Epithelial cell of alveolus of lung (primary cell): ENCODE results near the gene C6orf136. TPM values are rescaled to one million over a fixed set of nuclear protein-coding genes. Genes with fewer than 3 reads are reported as not detected.

Source experiments
- total RNA-seq: library from RNA; depleted of rRNA; stranded (reverse); fragments of >200 nt; gene quantifications from 2 replicates; pipeline ENCODE4 v1.2.1, GENCODE V29; 2015

Gene C6orf136
- 7.6 and 9.7 TPM in 2 replicates for total RNA-seq

DNA sequence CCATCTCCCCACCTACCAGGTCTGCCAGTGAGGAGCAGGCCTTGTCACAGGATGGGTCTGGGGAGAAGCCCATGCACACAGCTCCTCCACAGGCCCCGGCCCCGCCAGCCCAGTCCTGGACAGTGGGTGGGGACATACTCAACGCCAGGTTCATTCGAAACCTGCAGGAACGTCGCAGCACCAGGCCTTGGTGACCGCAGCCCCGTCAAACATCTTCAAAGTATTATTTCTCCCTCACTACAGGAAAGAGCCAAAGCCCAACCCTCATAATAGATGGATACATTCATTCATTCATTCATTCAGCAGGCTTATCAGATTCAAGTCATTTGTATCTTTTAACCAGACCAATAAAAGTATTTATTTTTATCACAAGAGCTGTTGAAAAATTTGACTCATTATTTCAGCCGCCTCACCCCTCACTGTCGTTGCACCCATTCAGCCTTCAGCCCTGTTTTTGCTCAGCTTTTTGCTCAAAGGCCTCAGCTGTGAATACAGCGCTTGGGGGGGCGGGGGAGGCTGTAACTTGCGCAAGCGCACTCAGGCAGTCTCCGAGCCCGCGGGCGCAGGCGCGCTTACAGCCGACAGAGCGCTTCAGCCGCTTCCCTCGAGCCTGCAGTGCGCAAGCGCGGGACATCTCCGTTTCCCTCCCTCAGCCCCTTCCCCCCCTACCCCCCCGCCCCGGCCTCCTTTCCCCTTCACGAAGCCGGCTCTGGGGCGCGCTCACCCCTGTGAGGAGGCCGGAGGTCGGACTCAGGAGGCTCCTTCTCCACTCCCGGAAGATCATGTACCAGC, at the start of gene C6orf136:
C6orf136 (plus strand) TSS at position 684 of the 792 bp plus-strand sequence; CDS start at position 783, 99 bp downstream.

DNA sequence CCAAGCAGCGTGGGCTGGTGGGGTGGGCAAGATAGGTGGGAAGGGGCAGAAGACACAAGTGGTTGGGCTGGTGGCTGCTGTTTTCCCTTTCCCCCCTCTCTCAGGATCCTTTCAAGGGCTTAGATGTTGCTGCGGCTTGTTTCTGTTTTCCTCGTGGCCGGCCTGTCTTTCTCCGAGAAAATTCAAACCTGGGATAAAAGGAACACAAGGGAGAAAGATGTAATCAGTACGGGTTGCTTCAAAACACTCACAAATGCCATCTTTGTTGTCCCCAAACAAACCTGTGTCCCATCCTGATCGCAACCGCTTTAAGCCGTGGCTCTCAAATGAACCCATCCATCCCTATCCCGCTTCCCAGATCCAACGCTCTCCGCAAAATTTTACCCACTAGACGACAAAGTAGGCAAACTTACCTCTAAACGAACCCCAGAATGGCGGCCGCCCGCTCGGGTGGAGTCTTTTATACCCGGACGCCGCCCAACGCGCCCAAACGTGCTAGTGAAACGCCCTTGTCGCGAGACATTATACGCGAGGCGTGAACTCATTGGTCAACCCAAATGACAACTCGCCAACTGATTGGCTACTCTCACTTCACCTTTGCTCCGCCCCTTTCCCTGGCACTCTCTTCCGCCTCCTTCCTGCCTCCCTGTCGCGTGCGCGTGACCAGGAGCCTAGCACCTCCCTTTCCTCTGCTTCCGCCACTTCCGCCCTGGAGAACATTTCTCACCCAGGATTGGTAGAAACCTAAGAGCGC, 29.9 kb upstream of the C6orf136 start, which contains the start of gene PPP1R10:
PPP1R10 (minus strand) TSS at position 433 of the 754 bp plus-strand sequence. CDS start 7,299 bp downstream, outside the sequence.

GRCh38 chr6:30617565-30618269, 29.2 kb upstream of the C6orf136 start, which contains the start of gene MRPS18B:
MRPS18B (plus strand) TSS chr6:30617840; CDS start chr6:30617866, 26 bp downstream.

DNA sequence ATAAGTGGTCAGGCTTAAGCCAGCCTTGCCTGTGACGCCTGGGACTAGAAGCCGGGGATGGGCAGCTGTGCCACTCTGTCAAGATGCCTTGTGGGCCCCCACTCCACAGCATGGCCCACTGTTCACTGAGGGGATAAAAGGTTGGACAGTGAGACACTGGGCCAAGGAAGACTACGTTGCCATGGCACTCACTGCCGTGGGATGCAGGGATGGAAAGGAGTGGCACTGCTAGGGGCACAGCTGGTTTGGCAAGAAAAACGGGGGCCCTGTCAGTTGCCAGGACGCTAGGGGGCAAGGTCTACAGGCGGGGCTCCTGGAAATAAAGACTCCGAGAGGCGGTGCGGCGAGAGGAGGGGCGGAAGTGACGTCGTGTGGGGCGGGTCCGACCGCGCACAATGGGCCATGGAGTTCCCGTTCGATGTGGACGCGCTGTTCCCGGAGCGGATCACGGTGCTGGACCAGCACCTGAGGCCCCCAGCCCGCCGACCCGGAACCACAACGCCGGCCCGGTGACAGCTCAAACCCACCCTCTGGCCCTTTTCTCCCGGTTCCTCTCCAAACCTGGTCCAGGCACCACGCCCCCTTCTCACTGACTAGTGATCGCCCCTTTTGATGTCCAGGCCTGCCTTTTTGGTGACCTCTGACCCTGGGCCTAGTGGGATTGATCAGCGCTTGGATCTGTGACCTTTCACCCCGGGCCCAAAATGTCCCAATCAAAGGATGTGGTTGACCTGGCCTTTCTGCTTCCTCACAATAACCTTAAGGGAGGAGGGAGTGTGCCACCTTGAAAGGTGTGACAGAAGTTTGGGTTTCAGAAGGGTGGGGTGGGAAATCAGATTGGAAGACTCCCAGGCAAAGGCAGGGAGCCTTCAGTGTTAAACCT, 20.2 kb upstream of the C6orf136 start, which contains the start of gene ATAT1:
ATAT1 (plus strand) TSS at position 391 of the 883 bp plus-strand sequence.

DNA sequence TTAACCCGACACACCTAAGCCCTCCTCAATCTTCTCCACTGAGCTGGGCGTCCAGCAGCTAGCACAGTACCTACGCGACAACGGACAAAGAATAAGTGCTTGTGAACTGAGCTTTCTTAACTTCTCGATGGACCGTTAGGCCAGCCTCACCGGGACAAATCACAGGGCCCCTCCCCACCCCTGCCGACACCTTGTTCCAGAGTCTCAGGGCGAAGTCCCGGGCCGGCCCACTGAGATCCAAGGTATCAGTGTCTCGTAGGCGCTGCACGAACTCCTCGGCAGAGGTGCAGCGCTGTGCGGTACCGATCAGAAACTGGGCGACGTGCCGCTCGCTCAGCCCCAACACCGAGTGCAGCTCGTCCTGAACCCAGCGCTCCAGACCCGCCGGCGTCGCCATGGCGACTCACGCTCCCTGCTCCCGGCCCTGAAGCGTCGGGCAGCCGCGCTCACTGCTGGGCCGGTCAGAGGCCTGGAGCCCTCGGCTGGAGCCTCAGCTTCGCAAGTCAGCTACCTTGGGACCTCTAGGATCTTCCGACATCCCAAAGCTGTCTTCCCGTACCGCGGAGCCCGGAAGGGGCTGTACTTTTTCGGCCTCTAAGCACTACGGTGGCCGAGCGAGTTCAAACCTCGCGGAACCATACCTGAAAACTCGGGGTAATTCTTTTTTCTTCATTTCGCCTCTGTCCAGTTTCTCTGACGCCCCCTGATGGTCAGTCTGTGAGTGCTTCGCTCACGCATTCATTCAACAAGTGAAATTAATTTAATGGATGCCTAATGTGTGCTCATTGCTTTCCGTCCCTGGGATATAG, 25.7 kb downstream of the C6orf136 start, which contains the start of gene DHX16:
DHX16 (minus strand) TSS at position 562 of the 809 bp plus-strand sequence; CDS start at position 397, 165 bp downstream.

DNA sequence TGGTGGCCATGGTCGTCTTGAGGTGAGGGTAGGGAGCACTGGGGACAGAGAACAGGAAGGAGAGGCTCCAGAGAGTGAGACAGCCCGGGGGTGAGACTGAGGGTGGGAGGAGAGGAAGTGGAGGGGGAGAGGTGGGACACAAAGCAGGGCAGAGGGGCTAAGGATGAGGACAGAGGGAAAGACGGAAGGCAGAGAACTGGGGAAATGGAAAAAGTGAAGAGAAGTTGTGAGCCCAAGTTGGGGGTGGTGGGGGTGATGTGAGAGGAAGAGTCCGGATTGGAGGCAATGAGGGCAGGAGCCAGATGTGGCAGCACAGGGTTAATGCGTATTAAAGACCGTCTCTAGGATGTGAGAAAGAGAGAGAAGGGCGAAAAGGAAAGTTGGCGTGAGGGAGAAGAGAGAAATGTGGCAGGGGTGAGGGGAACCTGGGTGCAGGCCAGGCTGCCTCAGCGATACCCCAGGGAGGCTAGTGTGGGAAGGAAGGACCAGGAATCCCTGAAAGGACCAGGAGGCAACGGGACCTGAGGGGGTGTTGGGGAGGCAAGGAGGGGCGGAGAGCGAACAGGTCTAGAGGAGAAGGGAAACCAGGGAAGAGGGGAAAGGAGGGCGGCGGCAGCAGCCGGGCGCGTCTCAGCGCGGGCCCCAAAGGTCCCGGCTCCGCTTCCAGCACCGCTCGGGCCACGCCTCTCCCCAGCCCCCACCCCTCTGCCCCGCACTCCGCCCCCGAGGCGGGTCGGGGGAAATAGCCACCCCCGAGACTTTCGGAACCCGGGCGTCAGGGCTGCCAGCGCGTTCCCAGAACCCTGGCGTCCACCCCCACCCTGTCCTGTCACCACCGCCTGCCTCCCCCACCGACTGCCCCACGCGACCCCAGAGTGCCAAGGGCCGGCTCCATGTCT, 39.3 kb downstream of the C6orf136 start, which contains the start of gene PPP1R18:
PPP1R18 (minus strand) TSS at position 637 of the 899 bp plus-strand sequence; CDS start at position 10, 627 bp downstream.

GRCh38 chr6:30690403-30691207, 43.7 kb downstream of the C6orf136 start, which contains the start of gene NRM:
NRM (minus strand) TSS chr6:30690984; CDS start chr6:30690974, 10 bp downstream.

Other genes with a start within 250 kb of the C6orf136 start
- 140 and 208 TPM in 2 replicates for gene HLA-E, start 157.6 kb upstream of the C6orf136 start, total RNA-seq
- 33.7 and 55.1 TPM in 2 replicates for gene GNL1, start 90.6 kb upstream of the C6orf136 start, total RNA-seq
- gene PRR3, start 89.8 kb upstream of the C6orf136 start, total RNA-seq = 10.2 and 17.4 TPM in 2 replicates
- 31.8 and 33.6 TPM in 2 replicates for gene ABCF1, start 75.7 kb upstream of the C6orf136 start, total RNA-seq
- 19.9 and 59.6 TPM in 2 replicates for gene PPP1R10, start 29.9 kb upstream of the C6orf136 start, total RNA-seq
- 66.7 and 68.2 TPM in 2 replicates for gene MRPS18B, start 29.3 kb upstream of the C6orf136 start, total RNA-seq
- 3.8 and 3.9 TPM in 2 replicates for gene ATAT1, start 20.3 kb upstream of the C6orf136 start, total RNA-seq
- 24.9 and 25.2 TPM in 2 replicates for gene DHX16, start 25.9 kb downstream of the C6orf136 start, total RNA-seq
- 53.7 and 67.1 TPM in 2 replicates for gene PPP1R18, start 39.5 kb downstream of the C6orf136 start, total RNA-seq
- gene NRM, start 43.9 kb downstream of the C6orf136 start, total RNA-seq = 16.5 TPM in 2 replicates
- gene MDC1, start 70.1 kb downstream of the C6orf136 start, total RNA-seq = 10.8 and 11.2 TPM in 2 replicates
- gene TUBB, start 73.2 kb downstream of the C6orf136 start, total RNA-seq = 514 and 1,241 TPM in 2 replicates
- gene FLOT1, start 95.6 kb downstream of the C6orf136 start, total RNA-seq = 100 and 118 TPM in 2 replicates
- 92.7 and 292 TPM in 2 replicates for gene IER3, start 97.4 kb downstream of the C6orf136 start, total RNA-seq
- 24.4 and 36.8 TPM in 2 replicates for gene DDR1, start 237.4 kb downstream of the C6orf136 start, total RNA-seq